Measurements from ENCODE around the gene LSM3.
"Not testable (repeated sequence)": the region's sequence is repeated elsewhere in the genome, so short reads cannot be mapped to it uniquely, and the experiment has no call there.

GRCh38 chr3:14226351-14226750, 47.7 kb downstream of the LSM3 start:
- TF ChIP-seq CTCF (IDR thresholded peaks at IDR 0.05 in 4 of 5, conservative IDR thresholded peaks at IDR 0.05 in 1 of 5); POLR2A (IDR thresholded peaks at IDR 0.05): not testable (repeated sequence)

Measured in gastrocnemius medialis (tissue), 4 donors.